Measurements from ENCODE around the gene NT5C2. TPM values are rescaled to one million over a fixed set of nuclear protein-coding genes. Genes with fewer than 3 reads are reported as not detected.
A peak's percentile ranks its signal among the peaks of the same experiment; 100 is the strongest.

The NT5C2 gene
- polyA plus RNA-seq, 3 donors = 68.6 to 116 (median 81.8) TPM

- H3K27me3 ChIP-seq (ENCODE audit: control insufficient read depth in 2 of 2, insufficient read depth in 2 of 2, low read length in 2 of 2) = no peaks in the 10 kb centered on the region
- DNase-seq = no peak
- H3K9ac ChIP-seq (ENCODE audit: insufficient read depth, low read length, poor library complexity, severe bottlenecking) = no peak overlapping the region
- intact Hi-C loops (cut with micrococcal nuclease) = no loop called here
- H3K4me1 ChIP-seq (ENCODE audit: control insufficient read depth in 1 of 2, insufficient read depth in 2 of 2, low read length in 2 of 2) = peaks cover 56 to 72% of the 10 kb centered on the region in 2 donors
- no peaks in the 10 kb centered on the region for H3K36me3 ChIP-seq (replicated peaks in 1 of 2; ENCODE audit: control insufficient read depth in 1 of 2, insufficient read depth in 2 of 2, low read length in 2 of 2)
- no peaks in the 10 kb centered on the region for H3K27me3 Mint-ChIP-seq (ENCODE audit: low read depth in 3 of 3)
- H3K9me3 ChIP-seq (replicated peaks in 1 of 2; ENCODE audit: control insufficient read depth in 1 of 2, insufficient read depth in 1 of 2, low read length in 2 of 2) = no peaks in the 10 kb centered on the region
- H3K9me3 Mint-ChIP-seq = peaks cover 0 to 3% (median 0%) of the 10 kb centered on the region in 7 donors
- peaks cover 91% of the 10 kb centered on the region for H4K20me1 ChIP-seq (ENCODE audit: insufficient read depth, low read length)
- H3K27ac ChIP-seq (ENCODE audit: low read depth in 1 of 2, low read length in 2 of 2) = peak overlapping the region in 1 of 2 donors; percentile 14
- no peak overlapping the region for H3K4me3 ChIP-seq (replicated peaks in 1 of 3; ENCODE audit: low read depth in 2 of 3, low read length in 3 of 3)
- peak overlapping the region in 6 of 7 donors; percentile 10 to 89 (median 58) for H3K27ac Mint-ChIP-seq
- peaks cover 18 to 29% of the 10 kb centered on the region in 2 donors for H3K36me3 Mint-ChIP-seq
- peaks cover 67% of the 10 kb centered on the region for H3K4me1 Mint-ChIP-seq
- H3K4me2 ChIP-seq (replicated peaks; ENCODE audit: extremely low read depth, low read length, poor library complexity, severe bottlenecking) = no peak overlapping the region
- peaks cover 99% of the 10 kb centered on the region for H3K79me2 ChIP-seq (ENCODE audit: insufficient read depth, low read length)
- no peak for TF ChIP-seq CTCF (IDR thresholded peaks at IDR 0.05)
- no peak overlapping the region for H3K4me3 Mint-ChIP-seq
- no peak overlapping the region for H2AFZ ChIP-seq (ENCODE audit: insufficient read depth, low read depth, low read length, poor library complexity, severe bottlenecking)
- 100% methylated on average over 4 of the region's 6 CpGs for WGBS (ENCODE audit: insufficient coverage)
Observed at GRCh38 chr10:103188853-103189252, 4.2 kb downstream of the NT5C2 start.

- intact Hi-C loops (cut with micrococcal nuclease) = no loop called here
Observed at GRCh38 chr10:103186128-103186527, 6.9 kb downstream of the NT5C2 start.

More at GRCh38 chr10:103186128-103186527, 6.9 kb downstream of the NT5C2 start:
- Histone ChIP-seq H3K27ac (ENCODE audit: low read depth in 1 of 2, low read length in 2 of 2) (peak overlapping the region in 1 of 2 donors; percentile 70), H3K9me3 (replicated peaks in 1 of 2; ENCODE audit: control insufficient read depth in 1 of 2, insufficient read depth in 1 of 2, low read length in 2 of 2) (no peaks in the 10 kb centered on the region), H3K4me3 (replicated peaks in 1 of 3; ENCODE audit: low read depth in 2 of 3, low read length in 3 of 3) (peak overlapping the region in 1 of 3 experiments; percentile 35), H3K4me1 (ENCODE audit: control insufficient read depth in 1 of 2, insufficient read depth in 2 of 2, low read length in 2 of 2) (peaks cover 55 to 72% of the 10 kb centered on the region in 2 donors), H2AFZ (ENCODE audit: insufficient read depth, low read depth, low read length, poor library complexity, severe bottlenecking) (no peak overlapping the region), H3K4me2 (replicated peaks; ENCODE audit: extremely low read depth, low read length, poor library complexity, severe bottlenecking) (peak overlapping the region; percentile 48), H3K36me3 (replicated peaks in 1 of 2; ENCODE audit: control insufficient read depth in 1 of 2, insufficient read depth in 2 of 2, low read length in 2 of 2) (no peaks in the 10 kb centered on the region), H4K20me1 (ENCODE audit: insufficient read depth, low read length) (peaks cover 100% of the 10 kb centered on the region), H3K79me2 (ENCODE audit: insufficient read depth, low read length) (peaks cover 100% of the 10 kb centered on the region), H3K9ac (ENCODE audit: insufficient read depth, low read length, poor library complexity, severe bottlenecking) (no peak overlapping the region), H3K27me3 (ENCODE audit: control insufficient read depth in 2 of 2, insufficient read depth in 2 of 2, low read length in 2 of 2) (no peaks in the 10 kb centered on the region)
- peak overlapping the region in 1 of 2 donors; percentile 21 for H3K4me3 Mint-ChIP-seq
- peaks cover 0 to 1% (median 0%) of the 10 kb centered on the region in 3 donors for H3K27me3 Mint-ChIP-seq (ENCODE audit: low read depth in 3 of 3)
- WGBS (ENCODE audit: insufficient coverage) = no CpG with 5 or more reads among the region's 6 CpGs
- peaks cover 18 to 29% of the 10 kb centered on the region in 2 donors for H3K36me3 Mint-ChIP-seq
- H3K27ac Mint-ChIP-seq = peak overlapping the region in 3 of 7 donors; percentile 63 to 85 (median 75)
- H3K4me1 Mint-ChIP-seq = peaks cover 73% of the 10 kb centered on the region
- no peaks in the 10 kb centered on the region for H3K9me3 Mint-ChIP-seq
- no peak for DNase-seq
- TF ChIP-seq CTCF (IDR thresholded peaks at IDR 0.05) = no peak

All from CD14-positive monocyte (primary cell).